Myometrial cell (primary cell): ENCODE results near the gene PHKG1. TPM values are rescaled to one million over a fixed set of nuclear protein-coding genes. Genes with fewer than 3 reads are reported as not detected.

Experiments used
- total RNA-seq: library from RNA; depleted of rRNA; stranded (reverse); fragments of >200 nt; gene quantifications from 2 replicates; pipeline ENCODE4 v1.2.3, GENCODE V29; 2015

The PHKG1 gene
- 0.29 TPM in 1 of 2 replicates, not detected in the other for total RNA-seq

DNA sequence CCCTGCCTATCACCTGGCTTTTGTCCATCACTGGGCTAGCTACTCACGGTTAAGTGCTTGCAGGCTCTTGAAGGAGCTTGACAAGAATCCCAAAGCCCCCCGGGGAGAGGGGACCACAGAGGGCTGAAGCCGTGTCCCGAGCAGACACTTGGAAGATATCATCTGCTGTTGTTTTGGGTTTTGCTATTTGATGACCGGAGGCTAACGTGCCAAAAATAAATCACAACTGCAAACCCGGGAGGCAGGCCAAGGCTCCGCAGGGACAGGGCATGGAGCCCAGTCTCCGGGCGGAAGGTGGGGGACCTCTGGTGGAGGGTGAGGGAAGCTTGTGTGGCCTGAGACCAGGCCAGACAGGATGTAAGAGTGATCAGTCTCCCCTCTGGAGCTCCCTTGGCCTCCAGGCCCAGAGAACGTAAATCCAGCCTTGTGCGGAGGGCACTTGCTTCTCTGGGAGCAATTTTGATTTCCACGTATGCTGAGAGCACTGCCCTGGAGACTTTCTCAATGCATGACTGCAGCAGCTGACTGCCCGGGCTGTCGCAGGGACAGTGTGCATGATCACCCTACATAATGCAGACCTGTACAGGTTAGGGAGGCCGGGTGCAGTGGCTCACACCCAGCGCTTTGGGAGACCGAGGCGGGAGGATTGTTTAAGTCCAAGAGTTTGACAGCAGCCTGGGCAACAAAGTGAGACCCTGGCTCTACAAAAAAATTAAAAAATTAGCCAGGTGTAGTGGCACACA, at the start of gene PHKG1:
TSS of gene PHKG1 (minus strand) at position 164 of the 743 bp plus-strand sequence. CDS start 4,011 bp downstream, outside the sequence.

DNA sequence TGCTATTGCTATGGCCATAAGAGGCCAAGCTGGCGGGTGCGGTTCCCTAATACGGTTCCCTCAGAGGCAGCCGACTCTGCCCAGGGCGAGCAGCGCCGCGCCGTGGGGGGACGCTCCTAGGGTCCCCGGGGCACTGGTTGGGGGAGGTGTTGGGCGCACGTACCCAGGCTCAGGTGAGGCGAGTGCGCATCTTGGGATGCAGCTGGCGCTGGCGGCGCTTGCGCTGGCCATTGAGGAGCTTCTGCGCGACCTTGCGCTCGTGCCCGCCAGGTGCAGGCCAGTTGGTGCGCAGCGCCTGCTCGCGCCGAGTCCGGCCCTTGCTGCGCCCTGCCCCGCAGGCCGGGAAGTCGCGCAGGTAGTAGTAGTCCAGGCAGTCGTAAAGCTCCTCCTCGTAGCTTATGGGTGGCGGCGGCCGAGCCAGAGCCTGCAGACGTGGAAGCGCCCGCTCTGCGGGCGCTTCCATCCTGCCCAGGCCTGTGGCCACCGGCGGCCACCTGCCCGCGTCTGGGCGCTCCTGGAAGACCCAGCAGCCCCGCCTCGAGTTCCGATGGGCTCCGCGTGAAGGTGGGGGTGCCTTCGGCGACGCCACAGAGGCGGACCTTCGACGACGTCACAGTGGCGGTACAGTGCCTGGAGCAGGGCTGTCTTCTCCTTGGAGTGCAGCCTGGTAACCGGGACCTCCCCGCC, 23.2 kb upstream of the PHKG1 start, which contains the start of gene NUPR2:
TSS of gene NUPR2 (minus strand) at position 566 of the 687 bp plus-strand sequence. CDS start at position 463, 103 bp downstream.

DNA sequence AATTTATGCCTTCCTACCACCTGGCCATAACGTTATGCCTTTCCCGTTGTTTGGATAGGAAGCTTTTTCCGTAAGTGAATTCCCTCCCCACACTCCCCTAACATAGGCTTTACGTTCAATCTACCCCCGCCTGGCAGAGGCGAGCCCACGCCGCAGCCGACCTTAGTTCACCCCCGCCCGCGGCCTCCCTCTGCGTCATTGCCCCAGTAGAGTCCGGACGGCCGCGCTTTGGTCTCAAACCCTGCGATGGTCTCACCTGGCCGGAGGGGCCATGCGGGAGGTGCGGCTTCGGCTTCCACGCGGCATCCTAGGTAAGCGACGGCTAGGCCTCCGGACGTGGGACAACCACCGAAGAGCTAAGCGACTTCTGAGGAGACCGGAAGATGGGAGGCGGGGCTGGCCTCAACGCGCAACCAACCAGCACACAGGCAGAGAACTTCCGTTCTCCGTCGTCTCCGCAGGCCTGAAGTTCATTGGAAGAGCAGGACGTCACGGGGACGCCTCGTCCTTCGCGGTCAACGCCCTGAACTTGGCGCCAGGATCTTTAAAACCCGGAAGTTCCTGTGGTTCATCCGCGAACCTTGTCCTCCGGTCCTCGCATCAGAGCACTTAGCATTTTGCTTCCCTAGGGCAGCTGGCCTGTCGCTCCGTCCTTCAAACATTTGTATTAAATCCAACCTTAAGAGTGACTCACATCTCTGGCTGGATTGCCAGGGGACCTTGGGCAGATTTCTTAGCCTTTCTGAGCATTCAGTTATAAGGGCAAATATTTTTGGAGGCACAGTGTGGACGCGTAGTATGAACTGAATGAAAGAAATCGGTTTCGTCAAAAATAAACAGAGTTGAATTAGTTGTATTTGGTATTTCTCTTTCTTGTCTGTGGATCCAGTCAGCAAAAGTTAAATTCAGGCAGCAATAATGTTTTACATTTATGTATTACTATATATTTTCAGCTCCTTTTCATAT, 13.6 kb upstream of the PHKG1 start, which contains the start of gene CHCHD2:
TSS of gene CHCHD2 (minus strand) at position 369 of the 966 bp plus-strand sequence. CDS start at position 306, 63 bp downstream.

DNA sequence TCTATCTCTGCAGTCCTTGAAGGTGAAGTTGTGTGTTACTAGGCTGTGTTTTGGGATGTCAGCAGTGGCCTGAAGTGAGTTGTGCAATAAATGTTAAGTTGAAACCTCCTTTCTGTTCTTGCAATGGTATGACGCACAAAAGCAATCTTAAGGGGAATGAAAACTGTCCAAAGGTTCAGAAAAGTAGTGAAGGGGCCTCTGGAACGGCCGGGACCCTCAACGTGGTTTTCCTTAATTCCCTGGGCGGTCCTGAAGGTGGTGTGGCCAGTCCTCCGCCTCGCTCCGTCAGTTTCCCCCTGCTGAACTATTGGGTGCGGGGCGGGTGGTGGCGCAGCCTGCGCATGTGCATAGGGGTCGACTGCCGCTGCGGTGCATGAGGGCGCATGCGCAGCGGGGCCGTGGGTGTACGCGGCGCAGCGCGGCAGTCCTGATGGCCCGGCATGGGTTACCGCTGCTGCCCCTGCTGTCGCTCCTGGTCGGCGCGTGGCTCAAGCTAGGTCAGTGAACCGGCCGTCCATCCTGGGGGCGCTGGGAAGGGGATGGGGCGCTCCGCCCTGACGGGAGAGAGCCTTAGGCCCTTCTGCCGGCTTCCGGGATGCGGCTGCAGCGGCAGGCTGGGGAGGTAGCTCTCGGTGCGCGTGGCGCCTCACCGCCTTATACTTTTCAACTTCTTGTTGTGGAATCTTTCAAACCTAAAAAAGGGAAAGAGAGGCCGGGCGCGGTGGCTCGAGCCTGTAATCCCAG, 28.7 kb downstream of the PHKG1 start, which contains the start of gene SUMF2:
TSS of gene SUMF2 (plus strand) at position 405 of the 744 bp plus-strand sequence. CDS start at position 431, 26 bp downstream.

DNA sequence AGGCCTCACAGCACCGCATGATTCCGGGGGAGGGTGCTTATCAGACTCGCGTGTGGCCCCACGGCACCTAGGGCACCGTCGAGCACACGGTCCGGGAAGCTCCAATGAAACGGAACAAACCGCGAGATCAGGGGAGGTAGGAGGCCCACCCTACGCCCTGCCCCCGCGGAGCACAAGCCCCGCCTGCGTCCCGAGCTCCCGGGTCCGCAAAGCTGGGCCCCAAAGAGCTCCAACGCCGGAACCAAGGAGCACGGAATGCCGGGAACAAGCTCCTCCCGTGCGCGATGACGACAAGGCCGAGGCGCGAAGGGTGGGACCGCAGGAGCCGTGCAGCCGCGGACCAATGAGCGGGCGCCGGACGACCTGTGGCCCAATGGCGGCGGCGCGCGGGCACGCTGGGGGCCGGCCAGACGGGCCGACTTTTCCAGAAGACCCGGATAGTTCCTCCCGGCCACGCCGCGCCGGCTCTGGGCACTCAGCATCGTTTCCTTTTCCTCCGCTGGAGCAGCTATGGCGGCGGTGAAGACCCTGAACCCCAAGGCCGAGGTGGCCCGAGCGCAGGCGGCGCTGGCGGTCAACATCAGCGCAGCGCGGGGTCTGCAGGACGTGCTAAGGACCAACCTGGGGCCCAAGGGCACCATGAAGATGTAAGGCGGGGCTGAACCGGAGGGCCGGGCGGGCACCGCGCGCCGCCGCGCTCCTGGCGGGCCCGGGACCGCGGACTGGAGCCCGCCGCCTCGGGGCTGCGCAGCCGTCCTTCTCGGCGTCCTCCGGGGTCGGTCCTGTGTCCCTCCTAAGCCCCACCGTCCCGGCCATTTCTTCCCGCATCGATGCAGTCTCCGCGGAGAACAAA, 41.2 kb downstream of the PHKG1 start, which contains the start of the genes CCT6A and PSPH:
TSS of gene CCT6A (plus strand) at position 427 of the 853 bp plus-strand sequence. CDS start at position 511, 84 bp downstream.
TSS of gene PSPH (minus strand) at position 106 of the 853 bp plus-strand sequence. CDS start 30,232 bp downstream, outside the sequence.

Other genes starting within 250 kb of the PHKG1 start
- not detected in 2 replicates for gene SEPTIN14, start 230.2 kb downstream of the PHKG1 start, total RNA-seq
- gene ZNF713, start 205.5 kb downstream of the PHKG1 start, total RNA-seq: 1.2 and 2.5 TPM in 2 replicates
- gene MRPS17, start 141.1 kb downstream of the PHKG1 start, total RNA-seq: 7.5 and 11.9 TPM in 2 replicates
- gene NIPSNAP2, start 128.4 kb downstream of the PHKG1 start, total RNA-seq: 51.3 and 58.1 TPM in 2 replicates
- gene PSPH, start 41.5 kb downstream of the PHKG1 start, total RNA-seq: 134 and 148 TPM in 2 replicates
- gene CCT6A, start 41.2 kb downstream of the PHKG1 start, total RNA-seq: 164 and 201 TPM in 2 replicates
- 192 and 263 TPM in 2 replicates for gene SUMF2, start 28.7 kb downstream of the PHKG1 start, total RNA-seq
- 564 and 615 TPM in 2 replicates for gene CHCHD2, start 13.5 kb upstream of the PHKG1 start, total RNA-seq
- not detected in 2 replicates for gene NUPR2, start 23.5 kb upstream of the PHKG1 start, total RNA-seq